H9 (cell line): ENCODE measurements around the gene TMEM238. TPM values are rescaled to one million over a fixed set of nuclear protein-coding genes. Genes with fewer than 3 reads are reported as not detected.

Experiments
- DNase-seq: peaks from one replicate; pipeline ENCODE4 v3.0.0-alpha.2; 2017
- H2AFZ ChIP-seq: one replicate; pipeline ENCODE4 v1.6.1; 2013; ENCODE audit warnings: mild to moderate bottlenecking, low read length, control low read depth, moderate library complexity
- H2AK5ac ChIP-seq: 2 replicates; pipeline ENCODE4 v1.6.1; 2013; ENCODE audit warnings: low read length, control low read depth, mixed read lengths; ENCODE audit not compliant: insufficient read length
- H2BK120ac ChIP-seq: one replicate; pipeline ENCODE4 v1.6.1; 2013; ENCODE audit warnings: low read depth, mild to moderate bottlenecking, low read length, control low read depth, inconsistent platforms; ENCODE audit not compliant: poor library complexity, severe bottlenecking
- H2BK12ac ChIP-seq: 2 replicates; pipeline ENCODE4 v1.6.1; 2013; ENCODE audit warnings: low read length, control low read depth, mixed read lengths, low read depth; ENCODE audit not compliant: insufficient read length
- H2BK15ac ChIP-seq: 2 replicates; pipeline ENCODE4 v1.6.1; 2013; ENCODE audit warnings: low read depth, low read length, control low read depth
- H2BK20ac ChIP-seq: one replicate; pipeline ENCODE4 v1.6.1; 2013; ENCODE audit warnings: low read depth, mild to moderate bottlenecking, low read length, control low read depth, inconsistent platforms; ENCODE audit not compliant: poor library complexity, severe bottlenecking
- H2BK5ac ChIP-seq: 2 replicates; pipeline ENCODE4 v1.6.1; 2013; ENCODE audit warnings: low read length, control low read depth, mixed read lengths; ENCODE audit not compliant: insufficient read length
- H3K14ac ChIP-seq: 2 replicates; pipeline ENCODE4 v1.6.1; 2013; ENCODE audit warnings: low read length, control low read depth; ENCODE audit not compliant: insufficient read depth
- H3K18ac ChIP-seq: 2 replicates; pipeline ENCODE4 v1.6.1; 2013; ENCODE audit warnings: low read depth, mild to moderate bottlenecking, mixed read lengths, low read length, control low read depth; ENCODE audit not compliant: insufficient read length
- H3K23ac ChIP-seq: 2 replicates; pipeline ENCODE4 v1.6.1; 2013; ENCODE audit warnings: low read length, control low read depth, mixed read lengths, low read depth; ENCODE audit not compliant: insufficient read length
- H3K23me2 ChIP-seq: 2 replicates; pipeline ENCODE4 v1.6.1; 2013; ENCODE audit warnings: low read depth, mild to moderate bottlenecking, mixed read lengths, low read length, control low read depth; ENCODE audit not compliant: insufficient read length, poor library complexity, severe bottlenecking
- H3K27ac ChIP-seq: 2 replicates; pipeline ENCODE4 v1.5.1; 2013; ENCODE audit warnings: low read length, control low read depth, mixed read lengths, low read depth; ENCODE audit not compliant: insufficient read length
- H3K27me3 ChIP-seq: 2 replicates; pipeline ENCODE4 v1.6.1; 2013; ENCODE audit warnings: low read length, control low read depth, inconsistent platforms; ENCODE audit not compliant: insufficient read depth
- H3K4ac ChIP-seq: 2 replicates; pipeline ENCODE4 v1.6.1; 2013; ENCODE audit warnings: low read depth, mild to moderate bottlenecking, control low read depth, inconsistent platforms, low read length, moderate library complexity
- H3K4me1 ChIP-seq: 2 replicates; pipeline ENCODE4 v1.6.1; 2013; ENCODE audit warnings: low read length, control low read depth, inconsistent platforms; ENCODE audit not compliant: insufficient read depth
- H3K4me2 ChIP-seq: 2 replicates; pipeline ENCODE4 v1.6.1; 2013; ENCODE audit warnings: low read length, control low read depth, mixed read lengths; ENCODE audit not compliant: insufficient read length, insufficient read depth
- H3K56ac ChIP-seq: 2 replicates; pipeline ENCODE4 v1.6.1; 2013; ENCODE audit warnings: low read depth, mild to moderate bottlenecking, mixed read lengths, low read length, control low read depth; ENCODE audit not compliant: insufficient read length
- H3K79me1 ChIP-seq: 2 replicates; pipeline ENCODE4 v1.6.1; 2013; ENCODE audit warnings: low read depth, mild to moderate bottlenecking, moderate library complexity, low read length, control low read depth, inconsistent platforms; ENCODE audit not compliant: insufficient read depth, poor library complexity, severe bottlenecking
- H3K79me2 ChIP-seq: 2 replicates; pipeline ENCODE4 v1.6.1; 2013; ENCODE audit warnings: low read length, control low read depth, inconsistent platforms; ENCODE audit not compliant: insufficient read depth
- H3K9ac ChIP-seq: 2 replicates; pipeline ENCODE4 v1.6.1; 2013; ENCODE audit warnings: low read length, control low read depth, mixed read lengths; ENCODE audit not compliant: insufficient read length; ENCODE audit errors: extremely low read depth
- H3K9me3 ChIP-seq: one replicate; pipeline ENCODE4 v1.6.1; 2013; ENCODE audit warnings: low read depth, low read length, inconsistent platforms; ENCODE audit not compliant: control insufficient read depth
- H3T11ph ChIP-seq: one replicate; pipeline ENCODE4 v1.6.1; 2013; ENCODE audit warnings: mild to moderate bottlenecking, low read length, control low read depth, inconsistent platforms
- H4K20me1 ChIP-seq: one replicate; pipeline ENCODE4 v1.6.1; 2013; ENCODE audit not compliant: control insufficient read depth, insufficient read length, insufficient read depth
- H4K5ac ChIP-seq: 2 replicates; pipeline ENCODE4 v1.6.1; 2013; ENCODE audit warnings: low read depth, mild to moderate bottlenecking, mixed read lengths, low read length, control low read depth; ENCODE audit not compliant: insufficient read length
- H4K8ac ChIP-seq: replicated peaks from 2 replicates; pipeline ENCODE4 v1.6.1; 2013; ENCODE audit warnings: low read length, control low read depth, mixed read lengths, low read depth; ENCODE audit not compliant: insufficient read length
- H4K91ac ChIP-seq: 2 replicates; pipeline ENCODE4 v1.6.1; 2013; ENCODE audit warnings: low read depth, mild to moderate bottlenecking, moderate library complexity, mixed read lengths, low read length, control low read depth; ENCODE audit not compliant: insufficient read length
- H3K27ac Mint-ChIP-seq, 3 experiments: 2 replicates in 2 of 3; 3 replicates in 1 of 3; pipeline ENCODE4 v1.8.0; 2020 to 2021; ENCODE audit warnings: mixed read lengths in 3 of 3, mild to moderate bottlenecking in 1 of 3, moderate library complexity in 1 of 3
- H3K27me3 Mint-ChIP-seq: 2 replicates; pipeline ENCODE4 v1.8.0; 2021; ENCODE audit warnings: low read depth, mild to moderate bottlenecking, moderate library complexity, mixed read lengths
- H3K36me3 Mint-ChIP-seq, 3 experiments: 2 replicates in 2 of 3; 3 replicates in 1 of 3; pipeline ENCODE4 v1.8.0; 2020 to 2021; ENCODE audit warnings: low read depth in 3 of 3, mixed read lengths in 3 of 3; ENCODE audit not compliant: insufficient read depth in 1 of 3
- H3K4me1 Mint-ChIP-seq, 2 experiments: 2 replicates each; pipeline ENCODE4 v1.8.0; 2020; ENCODE audit warnings: mixed read lengths in 2 of 2
- H3K4me3 Mint-ChIP-seq, 2 experiments: 2 replicates in 1 of 2; 3 replicates in 1 of 2; pipeline ENCODE4 v1.8.0; 2020 to 2021; ENCODE audit warnings: mild to moderate bottlenecking in 2 of 2, mixed read lengths in 2 of 2, moderate library complexity in 1 of 2
- H3K9me3 Mint-ChIP-seq, 2 experiments: 2 replicates in 1 of 2; 3 replicates in 1 of 2; pipeline ENCODE4 v1.8.0; 2020; ENCODE audit warnings: mild to moderate bottlenecking in 2 of 2, mixed read lengths in 2 of 2, moderate library complexity in 1 of 2
- CTCF ChIP-seq: fragments of 200-600 bp; sonication (generic); conservative IDR thresholded peaks from 3 replicates; pipeline ENCODE4 v1.8.0; 2021; ENCODE audit warnings: antibody characterized with exemption, mild to moderate bottlenecking
- WGBS: extraction: QIAGEN DNeasy Blood & Tissue Kit; methylation state at CpG from one replicate; pipeline ENCODE4 v1.1.7; 2013; ENCODE audit warnings: missing lambda C conversion rate, low lambda C conversion rate, mixed read lengths; ENCODE audit not compliant: insufficient read length; ENCODE audit errors: extremely low coverage; 5-methylcytosine and 5-hydroxymethylcytosine counted together
- total RNA-seq: library from RNA; stranded (reverse); gene quantifications from 2 replicates; pipeline ENCODE4 v1.2.1, GENCODE V29; 2021

The TMEM238 gene
- total RNA-seq, 1 experiment from 2014 or later, result 4.8 TPM

- Histone ChIP-seq H4K8ac (no peak overlapping the region), H3K23me2 (peaks cover 14% of the 10 kb centered on the region), H2BK12ac (no peak overlapping the region), H2AFZ (no peak overlapping the region), H3K4me2 (no peak overlapping the region), H3K27ac (no peak overlapping the region), H4K91ac (no peak overlapping the region), H3K14ac (no peak overlapping the region), H3K79me1 (no peaks in the 10 kb centered on the region), H3K4me1 (peaks cover 2% of the 10 kb centered on the region; the same call in 1 of the 2 replicates), H3K9me3 (no peaks in the 10 kb centered on the region), H3K18ac (no peak overlapping the region), H2BK5ac (no peak overlapping the region), H4K20me1 (no peaks in the 10 kb centered on the region), H3K79me2 (no peaks in the 10 kb centered on the region), H2AK5ac (no peak overlapping the region), H3K4ac (no peak overlapping the region), H3T11ph (no peak overlapping the region), H3K23ac (no peak overlapping the region), H3K56ac (no peak overlapping the region), H4K5ac (no peak overlapping the region), H2BK15ac (no peak overlapping the region), H3K27me3 (no peaks in the 10 kb centered on the region), H3K9ac (no peak overlapping the region), H2BK120ac (no peak overlapping the region), H2BK20ac (no peak overlapping the region)
- H3K27me3 Mint-ChIP-seq, result no peaks in the 10 kb centered on the region
- peaks cover 33 to 54% of the 10 kb centered on the region in 2 experiments for H3K4me1 Mint-ChIP-seq
- DNase-seq, result no peak
- no peaks in the 10 kb centered on the region for H3K9me3 Mint-ChIP-seq
- peaks cover 27 to 52% (median 47%) of the 10 kb centered on the region in 3 experiments; a peak in 6 of 7 replicates for H3K36me3 Mint-ChIP-seq
- TF ChIP-seq CTCF, result no peak
- H3K4me3 Mint-ChIP-seq, result no peak overlapping the region; a peak in 1 of 5 replicates
- 0 out of 7 replicates have a peak overlapping the region, but pooled peaks of 2 of the 3 experiments have one; percentile 44 to 89 for H3K27ac Mint-ChIP-seq
- no CpG with 5 or more reads among the region's 9 CpGs for WGBS
Observed at GRCh38 chr19:55344444-55344843, 39.6 kb downstream of the TMEM238 start.
